Activated naive CD4-positive, alpha-beta T cell treated with anti-CD3 and anti-CD28 coated beads for 36 hours (primary cell): ENCODE measurements around the gene SGCA. TPM values are rescaled to one million over a fixed set of nuclear protein-coding genes. Genes with fewer than 3 reads are reported as not detected.

Source experiments
- CTCF ChIA-PET: fragments of 350-600 bp; sonication (Branson Sonifier 250); formaldehyde crosslinking; loops from one replicate; lab custom pipeline; 2021; ENCODE audit warnings: antibody characterized with exemption; lab: Charles Lee
- DNase-seq: peaks from one replicate; pipeline ENCODE4 v3.0.0-alpha.2; 2020
- H3K27ac Mint-ChIP-seq: one replicate; pipeline ENCODE4 v1.8.0; 2021; ENCODE audit warnings: mild to moderate bottlenecking, mixed read lengths
- H3K27me3 Mint-ChIP-seq: one replicate; pipeline ENCODE4 v1.8.0; 2021; ENCODE audit warnings: low read depth, mixed read lengths
- H3K36me3 Mint-ChIP-seq: one replicate; pipeline ENCODE4 v1.8.0; 2021; ENCODE audit warnings: low read depth, mixed read lengths
- H3K4me1 Mint-ChIP-seq: one replicate; pipeline ENCODE4 v1.8.0; 2021; ENCODE audit warnings: low read depth, mixed read lengths
- H3K4me3 Mint-ChIP-seq: one replicate; pipeline ENCODE4 v1.8.0; 2021; ENCODE audit warnings: mild to moderate bottlenecking, moderate library complexity, mixed read lengths
- H3K9me3 Mint-ChIP-seq: one replicate; pipeline ENCODE4 v1.8.0; 2021; ENCODE audit warnings: mixed read lengths
- intact Hi-C: fragments of 100-400 bp; cut with micrococcal nuclease; formaldehyde crosslinking; loops from one replicate; pipeline ENCODE4 v1.15.1; 2023
- total RNA-seq, 2 experiments: library from RNA; stranded (reverse); gene quantifications; one replicate each; pipeline ENCODE4 v1.2.3, GENCODE V29; 2021

SGCA gene
- total RNA-seq, 2 experiments from 2014 or later, result 0.14 TPM; not detected in 1

- intact Hi-C loops, result no loop called here
- peaks cover 16% of the 10 kb centered on the region for H3K4me1 Mint-ChIP-seq
- H3K9me3 Mint-ChIP-seq, result peaks cover 22% of the 10 kb centered on the region
- CTCF ChIA-PET, result interaction anchor here (0.7 to 4.2 kb wide), 3 partner anchors 9 to 76 kb away, joined by 3 to 20 read pairs (median 9); partner anchors contain the start of gene COL1A1
- H3K27me3 Mint-ChIP-seq, result no peaks in the 10 kb centered on the region
- H3K27ac Mint-ChIP-seq, result no peak overlapping the region
- no peak overlapping the region for H3K4me3 Mint-ChIP-seq
- no peak for DNase-seq
- H3K36me3 Mint-ChIP-seq, result no peaks in the 10 kb centered on the region
Measured at GRCh38 chr17:50221864-50222545, 56.2 kb downstream of the SGCA start.

GRCh38 chr17:50222922-50223321 is 57.1 kb downstream of the SGCA start:
- Mint-ChIP-seq H3K4me3 (no peak overlapping the region), H3K27me3 (no peaks in the 10 kb centered on the region)
- intact Hi-C loops, result no loop called here

More at GRCh38 chr17:50222922-50223321, 57.1 kb downstream of the SGCA start:
- no peak for DNase-seq
- Mint-ChIP-seq H3K4me1 (peaks cover 16% of the 10 kb centered on the region), H3K27ac (no peak overlapping the region), H3K36me3 (no peaks in the 10 kb centered on the region), H3K9me3 (peaks cover 22% of the 10 kb centered on the region)
- CTCF ChIA-PET, result interaction anchor here (0.5 to 4.2 kb wide), 5 partner anchors 9 to 75 kb away, joined by 3 to 20 read pairs (median 6); partner anchors contain the start of gene COL1A1

Other genes with a start within 250 kb of the SGCA start
- gene DLX4, start 196.8 kb upstream of the SGCA start, total RNA-seq, result under 1 TPM; 0.67 to 0.81 TPM
- not detected for gene DLX3, start 170.8 kb upstream of the SGCA start, total RNA-seq
- 10 to 100 TPM; 17.9 to 19.3 TPM for gene ITGA3, start 109.9 kb upstream of the SGCA start, total RNA-seq
- gene PDK2, start 70.7 kb upstream of the SGCA start, total RNA-seq, result 10 to 100 TPM; 10.5 to 11.1 TPM
- 1 to 10 TPM; 1.1 to 1.3 TPM for gene SAMD14, start 35.8 kb upstream of the SGCA start, total RNA-seq
- 10 to 100 TPM; 67.7 TPM for gene PPP1R9B, start 15.3 kb upstream of the SGCA start, total RNA-seq
- gene COL1A1, start 35.6 kb downstream of the SGCA start, total RNA-seq, result 1 to 10 TPM in 1 of 2 experiments, under 1 TPM in 1; 0.95 to 1.7 TPM
- gene TMEM92, start 108.5 kb downstream of the SGCA start, total RNA-seq, result not detected
- 10 to 100 TPM; 21.1 to 21.8 TPM for gene XYLT2, start 180.1 kb downstream of the SGCA start, total RNA-seq
- gene MRPL27, start 207.2 kb downstream of the SGCA start, total RNA-seq, result 10 to 100 TPM; 55.1 to 58.2 TPM
- 10 to 100 TPM; 68.9 to 69.8 TPM for gene EME1, start 207.2 kb downstream of the SGCA start, total RNA-seq
- 10 to 100 TPM; 48.1 to 50.1 TPM for gene LRRC59, start 231.5 kb downstream of the SGCA start, total RNA-seq